ENCODE results near the gene DMD. TPM values are rescaled to one million over a fixed set of nuclear protein-coding genes. Genes with fewer than 3 reads are reported as not detected.

The DMD gene
- total and polyA plus RNA-seq, 2 of the 8 experiments (the other 6 are each of a cell fraction or from before 2014, with no cell fraction given) = 4.8 to 7.4 TPM

DNA sequence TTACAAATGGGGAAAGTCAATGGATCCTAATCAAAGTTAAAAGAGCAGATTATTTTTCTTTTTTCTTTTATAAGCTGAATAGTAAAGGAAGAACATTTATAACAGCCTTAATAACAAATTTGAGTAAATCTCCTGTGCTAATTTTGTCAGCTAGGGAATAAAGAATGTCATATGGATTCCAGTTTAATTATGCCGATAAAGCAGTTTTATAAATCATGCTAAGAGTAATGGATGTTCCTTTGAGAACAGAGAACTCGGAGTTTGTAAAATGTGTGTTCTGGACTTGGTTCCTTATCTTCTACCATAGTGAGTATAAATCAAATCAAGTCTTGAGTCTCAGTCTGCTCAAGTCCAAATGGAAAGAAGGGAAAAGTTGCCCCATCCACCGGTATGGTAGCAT lies 1959.2 kb downstream of the DMD start:
- Histone ChIP-seq H2BK15ac (ENCODE audit: low read length) (no peak overlapping the region), H3K27me3 (replicated peaks in 1 of 4; ENCODE audit: control insufficient read depth in 3 of 4, extremely low read depth in 1 of 4, insufficient read depth in 3 of 4, low read length in 3 of 4) (no peaks in the 10 kb centered on the region), H2BK20ac (ENCODE audit: low read length) (no peak overlapping the region), H3K27ac (ENCODE audit: low read depth, low read length) (no peak overlapping the region), H3K79me2 (ENCODE audit: control insufficient read depth in 1 of 2, insufficient read depth in 2 of 2, low read length in 2 of 2) (no peaks in the 10 kb centered on the region), H3K23ac (ENCODE audit: insufficient read length) (no peak overlapping the region), H4K5ac (ENCODE audit: insufficient read length, low read depth, low read length) (no peak overlapping the region), H2BK5ac (ENCODE audit: low read depth, low read length) (no peak overlapping the region), H3K4me2 (ENCODE audit: insufficient read depth in 1 of 2, low read depth in 2 of 2, low read length in 2 of 2) (no peak overlapping the region), H3K14ac (ENCODE audit: insufficient read length) (no peak overlapping the region), H3K18ac (ENCODE audit: extremely low read depth, low read length) (no peak overlapping the region), H3K79me1 (ENCODE audit: low read depth, low read length) (no peaks in the 10 kb centered on the region), H4K8ac (ENCODE audit: extremely low read depth, insufficient read depth, low read length) (no peak overlapping the region), H3K9ac (replicated peaks in 1 of 4; ENCODE audit: extremely low read depth in 1 of 4, low read depth in 3 of 4, low read length in 3 of 4) (no peak overlapping the region), H3K36me3 (ENCODE audit: control insufficient read depth in 2 of 4, insufficient read depth in 4 of 4, low read length in 3 of 4) (no peaks in the 10 kb centered on the region), H4K20me1 (replicated peaks in 1 of 2; ENCODE audit: control insufficient read depth in 1 of 2, insufficient read depth in 2 of 2, low read length in 2 of 2) (no peaks in the 10 kb centered on the region), H2BK120ac (replicated peaks; ENCODE audit: low read depth, low read length) (no peak overlapping the region), H3K4me3 (ENCODE audit: extremely low read depth in 1 of 4, insufficient read depth in 2 of 4, low read depth in 3 of 4, low read length in 4 of 4) (no peak overlapping the region), H3K4ac (replicated peaks; ENCODE audit: insufficient read length, low read depth, low read length) (no peak overlapping the region), H4K91ac (replicated peaks; ENCODE audit: insufficient read length, low read length) (no peak overlapping the region), H3K56ac (replicated peaks; ENCODE audit: insufficient read length, low read depth, low read length) (no peak overlapping the region), H2AK5ac (ENCODE audit: low read depth, low read length) (no peak overlapping the region), H3K9me3 (ENCODE audit: insufficient read depth in 2 of 2, low read depth in 1 of 2, low read length in 1 of 2) (no peaks in the 10 kb centered on the region), H2BK12ac (ENCODE audit: low read depth, low read length) (no peak overlapping the region), H3K4me1 (replicated peaks in 1 of 4; ENCODE audit: control insufficient read depth in 3 of 4, insufficient read depth in 4 of 4, low read length in 3 of 4) (no peaks in the 10 kb centered on the region), H2AFZ (ENCODE audit: low read length) (no peak overlapping the region), H3K23me2 (ENCODE audit: low read depth, low read length) (no peaks in the 10 kb centered on the region; the same call in 1 of the 2 replicates)
- POLR2A ChIA-PET (ENCODE audit: partially characterized antibody) = interaction anchor here (0.7 kb wide), 1 partner anchor 138 kb away, joined by 3 read pairs; no protein-coding TSS in a partner anchor
- 97% methylated on average over 3 of the region's 3 CpGs; no CpG with 5 or more reads in 1 of the 2 experiments for WGBS, 2 experiments (ENCODE audit: extremely low coverage in 1 of 2, insufficient coverage in 1 of 2, insufficient read length in 1 of 2, insufficient replicate concordance in 2 of 2, low coverage in 1 of 2, low lambda C conversion rate in 2 of 2, missing lambda C conversion rate in 1 of 2)
- FAIRE-seq (no peak), DNase-seq (ENCODE audit: low read depth in 1 of 2, low spot score in 2 of 2) (no peak)
- TF ChIP-seq, protein P1, sequence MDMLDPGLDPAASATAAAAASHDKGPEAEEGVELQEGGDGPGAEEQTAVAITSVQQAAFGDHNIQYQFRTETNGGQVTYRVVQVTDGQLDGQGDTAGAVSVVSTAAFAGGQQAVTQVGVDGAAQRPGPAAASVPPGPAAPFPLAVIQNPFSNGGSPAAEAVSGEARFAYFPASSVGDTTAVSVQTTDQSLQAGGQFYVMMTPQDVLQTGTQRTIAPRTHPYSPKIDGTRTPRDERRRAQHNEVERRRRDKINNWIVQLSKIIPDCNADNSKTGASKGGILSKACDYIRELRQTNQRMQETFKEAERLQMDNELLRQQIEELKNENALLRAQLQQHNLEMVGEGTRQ (IDR thresholded peaks at IDR 0.05; ENCODE audit: low read length) = no peak
- TF ChIP-seq ASH2L (IDR thresholded peaks at IDR 0.05; ENCODE audit: low read length) = no peak
- no peak for TF ChIP-seq SP4 (IDR thresholded peaks at IDR 0.05; ENCODE audit: low read length)
- TF ChIP-seq, protein P2, sequence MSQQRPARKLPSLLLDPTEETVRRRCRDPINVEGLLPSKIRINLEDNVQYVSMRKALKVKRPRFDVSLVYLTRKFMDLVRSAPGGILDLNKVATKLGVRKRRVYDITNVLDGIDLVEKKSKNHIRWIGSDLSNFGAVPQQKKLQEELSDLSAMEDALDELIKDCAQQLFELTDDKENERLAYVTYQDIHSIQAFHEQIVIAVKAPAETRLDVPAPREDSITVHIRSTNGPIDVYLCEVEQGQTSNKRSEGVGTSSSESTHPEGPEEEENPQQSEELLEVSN (IDR thresholded peaks at IDR 0.05) = no peak
- no peak for TF ChIP-seq SIRT6 (IDR thresholded peaks at IDR 0.05; ENCODE audit: low read length)
- no peak for TF ChIP-seq TAF1 (IDR thresholded peaks at IDR 0.05; ENCODE audit: low read depth, low read length)
- TF ChIP-seq CTBP2 (IDR thresholded peaks at IDR 0.05; ENCODE audit: borderline replicate concordance, insufficient read depth, insufficient read length, low read length) = no peak
- no peak for TF ChIP-seq POLR2AphosphoS5 (IDR thresholded peaks at IDR 0.05; ENCODE audit: low read depth, low read length)
- no peak for TF ChIP-seq SUZ12 (IDR thresholded peaks at IDR 0.05; ENCODE audit: low read length)
- TF ChIP-seq NANOG (IDR thresholded peaks at IDR 0.05; ENCODE audit: insufficient read depth, low read depth, low read length, poor library complexity, severe bottlenecking) = no peak
- no peak for TF ChIP-seq PHF8 (conservative IDR thresholded peaks at IDR 0.05; ENCODE audit: low read depth, low read length)
- CTCF ChIA-PET (ENCODE audit: partially characterized antibody) = interaction anchor here (1.4 to 1.7 kb wide), 2 partner anchors 9 to 38 kb away, joined by 4 to 5 read pairs; no protein-coding TSS in a partner anchor

All from H1 (cell line).